ENCODE measurements around the gene EXOC4. TPM values are rescaled to one million over a fixed set of nuclear protein-coding genes. Genes with fewer than 3 reads are reported as not detected.

The EXOC4 gene
- total and polyA plus RNA-seq, 7 donors: 7.6 to 63.0 (median 29.1) TPM

- H3K27ac ChIP-seq: no peak overlapping the region
- no peak for DNase-seq
- no peaks in the 10 kb centered on the region for H3K36me3 ChIP-seq (ENCODE audit: insufficient read depth in 1 of 2, low read depth in 1 of 2)
- H3K4me1 ChIP-seq: peaks cover 18% of the 10 kb centered on the region
- intact Hi-C loops (cut with DNase I): no loop called here
- no peaks in the 10 kb centered on the region for H3K9me3 ChIP-seq
- no peaks in the 10 kb centered on the region for H3K27me3 ChIP-seq (ENCODE audit: insufficient read depth in 3 of 3, low read length in 2 of 3)
- ATAC-seq: no peak
- 60 to 77% (median 65%) methylated on average over 1 of the region's 1 CpG for WGBS, 3 donors
- no peak for TF ChIP-seq CTCF (IDR thresholded peaks at IDR 0.05)
- no peak overlapping the region for H3K4me3 ChIP-seq
Observed at GRCh38 chr7:133502498-133502897, 249.6 kb downstream of the EXOC4 start.

DNA sequence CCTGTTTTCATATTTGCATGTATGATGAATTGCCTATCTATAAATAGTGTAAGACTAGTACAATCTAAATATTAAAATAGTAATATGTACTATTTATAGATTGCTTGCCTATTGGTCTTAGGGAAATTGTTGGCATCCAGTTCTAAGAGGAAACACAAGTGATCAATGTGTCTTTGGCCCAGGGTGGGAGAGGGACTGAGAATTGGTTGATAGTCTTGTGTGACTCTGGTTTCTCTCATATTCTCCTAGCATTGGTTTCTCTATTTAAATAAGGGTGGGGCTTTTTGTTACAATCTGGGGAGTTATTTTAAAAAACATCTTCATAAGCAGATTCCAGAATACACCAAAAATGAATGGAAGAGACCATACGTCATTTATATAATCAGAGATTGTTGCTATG, 250.1 kb downstream of the EXOC4 start:
- H3K4me1 ChIP-seq: peaks cover 18% of the 10 kb centered on the region
- DNase-seq (no peak), ATAC-seq (peak in 1 of 4 donors; percentile 15)
- intact Hi-C loops (cut with DNase I): no loop called here
- no peak overlapping the region for H3K4me3 ChIP-seq
- H3K9me3 ChIP-seq: no peaks in the 10 kb centered on the region
- H3K27me3 ChIP-seq (ENCODE audit: insufficient read depth in 3 of 3, low read length in 2 of 3): no peaks in the 10 kb centered on the region
- H3K27ac ChIP-seq: no peak overlapping the region
- no peaks in the 10 kb centered on the region for H3K36me3 ChIP-seq (ENCODE audit: insufficient read depth in 1 of 2, low read depth in 1 of 2)
- 94 to 96% (median 94%) methylated on average over 1 of the region's 1 CpG for WGBS, 3 donors
- no peak for TF ChIP-seq CTCF (IDR thresholded peaks at IDR 0.05)

- no peak overlapping the region for H3K4me3 ChIP-seq
- intact Hi-C loops (cut with DNase I): no loop called here
- no peak overlapping the region for H3K27ac ChIP-seq
- WGBS, 3 donors: 82 to 88% (median 85%) methylated on average over 3 of the region's 3 CpGs
- ATAC-seq: no peak
- H3K36me3 ChIP-seq (ENCODE audit: insufficient read depth in 1 of 2, low read depth in 1 of 2): no peaks in the 10 kb centered on the region
- no peaks in the 10 kb centered on the region for H3K27me3 ChIP-seq (ENCODE audit: insufficient read depth in 3 of 3, low read length in 2 of 3)
- no peak for TF ChIP-seq CTCF (IDR thresholded peaks at IDR 0.05)
- no peaks in the 10 kb centered on the region for H3K9me3 ChIP-seq
- peaks cover 18% of the 10 kb centered on the region for H3K4me1 ChIP-seq
- DNase-seq: no peak
Observed at GRCh38 chr7:133504825-133505224, 251.9 kb downstream of the EXOC4 start.

DNA sequence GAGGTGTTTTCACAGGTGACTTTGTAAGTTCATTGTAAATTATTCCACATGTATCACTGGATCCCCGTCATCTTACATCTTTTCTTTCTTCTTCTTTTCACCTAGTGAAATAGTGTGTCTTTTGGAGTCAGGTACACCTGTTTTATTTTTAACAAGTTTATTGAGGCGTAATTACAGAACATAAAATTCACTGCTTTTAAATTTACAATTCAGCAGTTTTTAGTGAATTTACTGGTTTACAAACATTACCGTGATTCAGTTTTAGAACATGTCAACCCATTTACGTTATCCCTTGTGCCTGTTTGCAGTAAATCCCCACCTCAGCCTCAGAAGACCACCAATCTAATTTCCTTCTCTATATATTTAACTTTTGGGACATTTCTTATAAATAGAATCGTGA, 256.9 kb downstream of the EXOC4 start:
- H3K4me3 ChIP-seq: no peak overlapping the region
- H3K4me1 ChIP-seq: no peaks in the 10 kb centered on the region
- no peaks in the 10 kb centered on the region for H3K9me3 ChIP-seq
- DNase-seq: no peak
- no peaks in the 10 kb centered on the region for H3K27me3 ChIP-seq (ENCODE audit: insufficient read depth in 3 of 3, low read length in 2 of 3)
- H3K27ac ChIP-seq: no peak overlapping the region
- WGBS, 3 donors: 95 to 98% (median 98%) methylated on average over 5 of the region's 5 CpGs
- no peak for TF ChIP-seq CTCF (IDR thresholded peaks at IDR 0.05)
- no peak for ATAC-seq
- intact Hi-C loops (cut with DNase I): no loop called here
- H3K36me3 ChIP-seq (ENCODE audit: insufficient read depth in 1 of 2, low read depth in 1 of 2): no peaks in the 10 kb centered on the region

DNA sequence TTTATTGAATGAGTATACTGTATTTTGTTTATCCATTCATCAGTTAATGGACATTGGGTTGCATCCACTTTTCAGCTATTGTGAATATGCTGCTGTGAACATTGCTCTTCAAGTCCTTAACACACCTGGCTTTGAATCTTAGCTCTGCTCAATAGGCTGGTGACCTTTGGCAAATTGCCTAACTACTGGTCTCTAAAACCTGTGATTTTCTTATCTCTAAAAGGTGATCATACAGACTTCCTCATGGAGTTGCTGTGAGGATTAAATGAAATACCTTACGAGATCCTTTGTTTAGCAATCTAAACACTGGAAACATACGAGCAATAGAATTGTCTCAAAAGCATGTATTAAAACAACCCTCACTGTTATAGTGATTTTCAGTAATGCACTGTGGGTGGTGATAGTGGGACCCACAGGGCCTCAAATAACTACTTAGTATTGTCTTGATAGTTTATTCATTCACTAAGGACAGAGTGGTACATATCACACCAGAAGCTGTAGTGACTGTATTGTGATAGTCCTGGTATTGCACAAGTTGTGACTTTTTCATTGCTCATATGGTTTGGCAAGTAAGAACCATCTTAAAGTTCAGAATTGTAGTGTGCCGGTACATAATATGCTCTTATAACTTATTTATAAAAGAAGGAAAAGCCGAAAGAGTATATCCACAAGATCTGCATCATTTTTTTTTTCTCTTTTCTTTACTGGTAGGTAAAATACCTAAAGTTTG, 257.6 kb downstream of the EXOC4 start:
- Histone ChIP-seq H3K27me3 (ENCODE audit: insufficient read depth in 3 of 3, low read length in 2 of 3) (no peaks in the 10 kb centered on the region), H3K4me1 (no peaks in the 10 kb centered on the region), H3K27ac (no peak overlapping the region), H3K4me3 (no peak overlapping the region), H3K9me3 (no peaks in the 10 kb centered on the region), H3K36me3 (ENCODE audit: insufficient read depth in 1 of 2, low read depth in 1 of 2) (no peaks in the 10 kb centered on the region)
- DNase-seq (no peak), ATAC-seq (no peak)
- intact Hi-C loops (cut with DNase I): no loop called here
- no peak for TF ChIP-seq CTCF (IDR thresholded peaks at IDR 0.05)
- 89 to 94% (median 91%) methylated on average over 4 of the region's 4 CpGs for WGBS, 3 donors
